ENCODE measurements around the gene FOXP4. TPM values are rescaled to one million over a fixed set of nuclear protein-coding genes. Genes with fewer than 3 reads are reported as not detected.

Gene FOXP4
- total and polyA plus RNA-seq, 4 donors = 2.5 to 16.0 (median 4.3) TPM

GRCh38 chr6:41650120-41650519 is 103.9 kb downstream of the FOXP4 start:
- Histone ChIP-seq H3K4me1 (ENCODE audit: control insufficient read depth in 4 of 4, insufficient read depth in 4 of 4, low read length in 3 of 4) (no peaks in the 10 kb centered on the region), H3K27me3 (ENCODE audit: control insufficient read depth in 4 of 4, insufficient read depth in 4 of 4, low read length in 3 of 4) (no peaks in the 10 kb centered on the region), H3K9me3 (ENCODE audit: control insufficient read depth in 4 of 4, low read length in 3 of 4) (no peaks in the 10 kb centered on the region), H3K27ac (ENCODE audit: low read depth in 1 of 2, low read length in 2 of 2) (no peak overlapping the region), H3K36me3 (ENCODE audit: control insufficient read depth in 4 of 4, insufficient read depth in 3 of 4, low read depth in 1 of 4, low read length in 3 of 4) (no peaks in the 10 kb centered on the region), H3K4me3 (ENCODE audit: low read depth in 1 of 3, low read length in 3 of 3) (no peak overlapping the region), H3K9ac (ENCODE audit: low read depth in 1 of 2, low read length in 2 of 2) (no peak overlapping the region)
- 89% methylated on average over 2 of the region's 2 CpGs for WGBS
- TF ChIP-seq FOXA1 (IDR thresholded peaks at IDR 0.05) = no peak
- no peak for TF ChIP-seq YY1 (IDR thresholded peaks at IDR 0.05)
- no peak for DNase-seq (ENCODE audit: low spot score)

DNA sequence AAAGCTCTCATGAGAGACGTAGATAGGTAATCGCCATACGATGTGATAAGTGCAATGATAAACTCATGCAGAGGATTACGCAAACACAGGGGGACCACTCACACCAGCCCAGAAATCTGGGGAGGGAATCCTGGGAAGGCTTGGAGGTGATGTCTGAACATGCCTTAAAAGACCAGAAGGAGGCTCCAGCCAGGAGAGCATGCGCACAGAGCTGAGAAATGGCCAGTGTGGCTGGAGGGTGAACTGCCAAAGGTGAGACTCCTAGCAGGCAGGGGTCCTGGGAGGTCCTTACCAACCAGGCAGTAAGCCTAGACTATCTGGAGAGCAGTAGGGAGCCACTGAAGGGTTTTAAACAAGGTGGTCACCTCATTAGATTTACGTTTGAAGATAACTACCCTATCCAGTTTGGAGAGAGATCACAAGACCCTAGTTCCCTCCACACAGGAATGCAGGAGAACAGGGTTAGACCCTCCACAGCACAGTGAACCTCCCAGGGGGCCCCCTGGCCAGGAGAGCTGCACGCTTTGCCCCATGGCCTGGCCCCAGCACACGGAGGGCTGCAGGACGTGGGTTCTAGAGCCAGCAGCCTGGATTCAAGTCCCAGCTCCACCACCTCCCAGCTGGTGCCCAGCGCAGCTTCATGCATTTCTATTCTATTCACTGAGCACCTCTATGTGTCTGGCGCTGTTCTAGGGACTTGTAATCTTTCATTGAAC is 105.2 kb downstream of the FOXP4 start:
- Histone ChIP-seq H3K9me3 (ENCODE audit: control insufficient read depth in 4 of 4, low read length in 3 of 4) (no peaks in the 10 kb centered on the region), H3K4me1 (ENCODE audit: control insufficient read depth in 4 of 4, insufficient read depth in 4 of 4, low read length in 3 of 4) (no peaks in the 10 kb centered on the region), H3K4me3 (ENCODE audit: low read depth in 1 of 3, low read length in 3 of 3) (no peak overlapping the region), H3K9ac (ENCODE audit: low read depth in 1 of 2, low read length in 2 of 2) (no peak overlapping the region), H3K27me3 (ENCODE audit: control insufficient read depth in 4 of 4, insufficient read depth in 4 of 4, low read length in 3 of 4) (no peaks in the 10 kb centered on the region), H3K36me3 (ENCODE audit: control insufficient read depth in 4 of 4, insufficient read depth in 3 of 4, low read depth in 1 of 4, low read length in 3 of 4) (no peaks in the 10 kb centered on the region), H3K27ac (ENCODE audit: low read depth in 1 of 2, low read length in 2 of 2) (no peak overlapping the region)
- TF ChIP-seq SP1 (IDR thresholded peaks at IDR 0.05) (no peak), TAF1 (conservative IDR thresholded peaks at IDR 0.05) (no peak), YY1 (IDR thresholded peaks at IDR 0.05) (no peak), HNF4G (IDR thresholded peaks at IDR 0.05) (no peak), EGR1 (IDR thresholded peaks at IDR 0.05; ENCODE audit: low read depth in 2 of 2) (no peak)
- TF ChIP-seq, protein P1, sequence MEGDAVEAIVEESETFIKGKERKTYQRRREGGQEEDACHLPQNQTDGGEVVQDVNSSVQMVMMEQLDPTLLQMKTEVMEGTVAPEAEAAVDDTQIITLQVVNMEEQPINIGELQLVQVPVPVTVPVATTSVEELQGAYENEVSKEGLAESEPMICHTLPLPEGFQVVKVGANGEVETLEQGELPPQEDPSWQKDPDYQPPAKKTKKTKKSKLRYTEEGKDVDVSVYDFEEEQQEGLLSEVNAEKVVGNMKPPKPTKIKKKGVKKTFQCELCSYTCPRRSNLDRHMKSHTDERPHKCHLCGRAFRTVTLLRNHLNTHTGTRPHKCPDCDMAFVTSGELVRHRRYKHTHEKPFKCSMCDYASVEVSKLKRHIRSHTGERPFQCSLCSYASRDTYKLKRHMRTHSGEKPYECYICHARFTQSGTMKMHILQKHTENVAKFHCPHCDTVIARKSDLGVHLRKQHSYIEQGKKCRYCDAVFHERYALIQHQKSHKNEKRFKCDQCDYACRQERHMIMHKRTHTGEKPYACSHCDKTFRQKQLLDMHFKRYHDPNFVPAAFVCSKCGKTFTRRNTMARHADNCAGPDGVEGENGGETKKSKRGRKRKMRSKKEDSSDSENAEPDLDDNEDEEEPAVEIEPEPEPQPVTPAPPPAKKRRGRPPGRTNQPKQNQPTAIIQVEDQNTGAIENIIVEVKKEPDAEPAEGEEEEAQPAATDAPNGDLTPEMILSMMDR (IDR thresholded peaks at IDR 0.05; ENCODE audit: low read depth, low read length, missing input control) = no peak
- TF ChIP-seq, protein P2, sequence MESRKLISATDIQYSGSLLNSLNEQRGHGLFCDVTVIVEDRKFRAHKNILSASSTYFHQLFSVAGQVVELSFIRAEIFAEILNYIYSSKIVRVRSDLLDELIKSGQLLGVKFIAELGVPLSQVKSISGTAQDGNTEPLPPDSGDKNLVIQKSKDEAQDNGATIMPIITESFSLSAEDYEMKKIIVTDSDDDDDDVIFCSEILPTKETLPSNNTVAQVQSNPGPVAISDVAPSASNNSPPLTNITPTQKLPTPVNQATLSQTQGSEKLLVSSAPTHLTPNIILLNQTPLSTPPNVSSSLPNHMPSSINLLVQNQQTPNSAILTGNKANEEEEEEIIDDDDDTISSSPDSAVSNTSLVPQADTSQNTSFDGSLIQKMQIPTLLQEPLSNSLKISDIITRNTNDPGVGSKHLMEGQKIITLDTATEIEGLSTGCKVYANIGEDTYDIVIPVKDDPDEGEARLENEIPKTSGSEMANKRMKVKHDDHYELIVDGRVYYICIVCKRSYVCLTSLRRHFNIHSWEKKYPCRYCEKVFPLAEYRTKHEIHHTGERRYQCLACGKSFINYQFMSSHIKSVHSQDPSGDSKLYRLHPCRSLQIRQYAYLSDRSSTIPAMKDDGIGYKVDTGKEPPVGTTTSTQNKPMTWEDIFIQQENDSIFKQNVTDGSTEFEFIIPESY (IDR thresholded peaks at IDR 0.05) = no peak
- WGBS = 77% methylated on average over 11 of the region's 11 CpGs
- DNase-seq (ENCODE audit: low spot score) = no peak

Small RNA genes within 50 kb of the gene (small RNA-seq; reads per million reads assigned to genes)
- gene MIR4641 = not detected

Other genes with a start within 250 kb of the FOXP4 start
- gene NCR2, start 210.8 kb upstream of the FOXP4 start, total RNA-seq = not detected
- gene NCR2, start 210.8 kb upstream of the FOXP4 start, polyA plus RNA-seq = not detected
- gene MDFI, start 92.1 kb downstream of the FOXP4 start, total RNA-seq = 1 to 10 TPM in 1 of 2 donors, under 1 TPM in 1; 0.50 to 2.8 TPM
- under 1 TPM in 1 of 2 donors, not detected in 1; 0.24 TPM for gene MDFI, start 92.1 kb downstream of the FOXP4 start, polyA plus RNA-seq
- gene TFEB, start 189.2 kb downstream of the FOXP4 start, total RNA-seq = 1 to 10 TPM; 1.1 to 6.2 TPM
- gene TFEB, start 189.2 kb downstream of the FOXP4 start, polyA plus RNA-seq = 1 to 10 TPM; 3.0 to 4.6 TPM
- gene PGC, start 201.0 kb downstream of the FOXP4 start, total RNA-seq = not detected
- gene PGC, start 201.0 kb downstream of the FOXP4 start, polyA plus RNA-seq = under 1 TPM; 0.05 to 0.18 TPM
- 1 to 10 TPM in 1 of 2 donors, under 1 TPM in 1; 0.42 to 1.3 TPM for gene FRS3, start 233.5 kb downstream of the FOXP4 start, total RNA-seq
- 1 to 10 TPM; 1.4 to 1.6 TPM for gene FRS3, start 233.5 kb downstream of the FOXP4 start, polyA plus RNA-seq
- 1 to 10 TPM in 1 of 2 donors, under 1 TPM in 1; 0.37 to 1.4 TPM for gene PRICKLE4, start 234.4 kb downstream of the FOXP4 start, total RNA-seq
- gene PRICKLE4, start 234.4 kb downstream of the FOXP4 start, polyA plus RNA-seq = under 1 TPM in 1 of 2 donors, not detected in 1; 0.98 TPM
- gene TOMM6, start 241.3 kb downstream of the FOXP4 start, total RNA-seq = 10 to 100 TPM; 48.2 to 50.1 TPM
- 100 to 1,000 TPM; 122 to 123 TPM for gene TOMM6, start 241.3 kb downstream of the FOXP4 start, polyA plus RNA-seq

Measured in liver (tissue), 10 donors.